Upper lobe of left lung (tissue), 4 donors: Measurements from ENCODE around the gene GAS5.

Experiments
- POLR2AphosphoS5 ChIP-seq, 2 donors: sonication (generic); formaldehyde crosslinking; IDR thresholded peaks; one replicate each; pipeline ENCODE4 v1.5.1; 2017; ENCODE audit warnings: antibody characterized with exemption in 2 of 2
- TF ChIP-seq, protein P1 (sequence below), 6 experiments: fragments of 450-650 bp in 4 of 6; fragments of 200-600 bp in 2 of 6; sonication (generic) in 2 of 6; IDR thresholded peaks; one replicate each; pipeline ENCODE4 v1.5.1; 2016 to 2019; ENCODE audit warnings: antibody characterized with exemption in 6 of 6

DNA sequence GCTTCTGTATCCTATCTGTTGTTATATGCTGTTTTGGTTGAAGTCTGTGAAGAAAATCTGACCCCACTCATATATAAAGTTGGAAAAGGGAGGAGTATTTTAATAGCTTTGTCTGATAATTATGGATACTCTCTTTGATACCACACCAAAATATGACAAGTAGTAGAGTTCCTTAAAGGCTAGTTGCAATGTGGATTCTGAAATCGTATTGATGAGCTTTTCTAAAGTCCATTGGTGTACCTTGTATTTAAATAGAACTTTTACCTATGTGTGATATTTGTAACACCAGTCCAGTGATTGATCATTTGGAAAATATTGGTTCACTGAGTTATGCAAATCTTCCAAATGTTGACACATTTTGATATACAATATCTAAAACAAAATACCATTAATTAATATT lies 7.7 kb downstream of the GAS5 start:
- TF ChIP-seq, protein P1, sequence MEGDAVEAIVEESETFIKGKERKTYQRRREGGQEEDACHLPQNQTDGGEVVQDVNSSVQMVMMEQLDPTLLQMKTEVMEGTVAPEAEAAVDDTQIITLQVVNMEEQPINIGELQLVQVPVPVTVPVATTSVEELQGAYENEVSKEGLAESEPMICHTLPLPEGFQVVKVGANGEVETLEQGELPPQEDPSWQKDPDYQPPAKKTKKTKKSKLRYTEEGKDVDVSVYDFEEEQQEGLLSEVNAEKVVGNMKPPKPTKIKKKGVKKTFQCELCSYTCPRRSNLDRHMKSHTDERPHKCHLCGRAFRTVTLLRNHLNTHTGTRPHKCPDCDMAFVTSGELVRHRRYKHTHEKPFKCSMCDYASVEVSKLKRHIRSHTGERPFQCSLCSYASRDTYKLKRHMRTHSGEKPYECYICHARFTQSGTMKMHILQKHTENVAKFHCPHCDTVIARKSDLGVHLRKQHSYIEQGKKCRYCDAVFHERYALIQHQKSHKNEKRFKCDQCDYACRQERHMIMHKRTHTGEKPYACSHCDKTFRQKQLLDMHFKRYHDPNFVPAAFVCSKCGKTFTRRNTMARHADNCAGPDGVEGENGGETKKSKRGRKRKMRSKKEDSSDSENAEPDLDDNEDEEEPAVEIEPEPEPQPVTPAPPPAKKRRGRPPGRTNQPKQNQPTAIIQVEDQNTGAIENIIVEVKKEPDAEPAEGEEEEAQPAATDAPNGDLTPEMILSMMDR (IDR thresholded peaks at IDR 0.05) = no peak
- no peak for TF ChIP-seq POLR2AphosphoS5 (IDR thresholded peaks at IDR 0.05)
